Esophagus (tissue), 2 donors: ENCODE results near the gene TUSC1. TPM values are rescaled to one million over a fixed set of nuclear protein-coding genes. Genes with fewer than 3 reads are reported as not detected.

Source experiments
- H3K27ac ChIP-seq, 2 donors: one replicate each; pipeline ENCODE4 v1.5.1; 2013; ENCODE audit warnings: low read depth in 2 of 2, mild to moderate bottlenecking in 2 of 2, inconsistent platforms in 1 of 2, low read length in 1 of 2, moderate library complexity in 1 of 2
- H3K27me3 ChIP-seq, 2 donors: one replicate each; pipeline ENCODE4 v1.6.1; 2013; ENCODE audit warnings: low read length in 2 of 2, control low read depth in 1 of 2, mild to moderate bottlenecking in 1 of 2; ENCODE audit not compliant: insufficient read depth in 2 of 2, control insufficient read depth in 1 of 2
- H3K36me3 ChIP-seq, 2 donors: one replicate each; pipeline ENCODE4 v1.6.1; 2013; ENCODE audit warnings: low read length in 1 of 2; ENCODE audit not compliant: control insufficient read depth in 2 of 2, insufficient read depth in 2 of 2
- H3K4me1 ChIP-seq, 2 donors: one replicate each; pipeline ENCODE4 v1.6.1; 2013; ENCODE audit warnings: low read length in 1 of 2; ENCODE audit not compliant: control insufficient read depth in 2 of 2, insufficient read depth in 2 of 2
- H3K4me3 ChIP-seq, 2 donors: one replicate each; pipeline ENCODE4 v1.5.1; 2013; ENCODE audit warnings: low read length in 2 of 2, mild to moderate bottlenecking in 2 of 2, low read depth in 1 of 2, moderate library complexity in 1 of 2
- H3K9me3 ChIP-seq, 2 donors: one replicate each; pipeline ENCODE4 v1.6.1; 2013; ENCODE audit warnings: mild to moderate bottlenecking in 2 of 2, low read depth in 1 of 2, low read length in 1 of 2, moderate library complexity in 1 of 2; ENCODE audit not compliant: control insufficient read depth in 2 of 2, insufficient read depth in 1 of 2
- WGBS, 2 donors: extraction: QIAGEN DNeasy Blood & Tissue Kit; methylation state at CpG; one replicate each; pipeline ENCODE4 v1.1.7; 2013; 5-methylcytosine and 5-hydroxymethylcytosine counted together
- polyA plus RNA-seq, 2 donors: library from polyadenylated mRNA; stranded (reverse); fragments of 200-250 nt; gene quantifications; one replicate each; pipeline ENCODE4 v1.2.3, GENCODE V29; 2013
- donor health status: healthy with polysubstance abuse.
- donor health status: Bipolar disorder and iron deficiency.

The TUSC1 gene
- polyA plus RNA-seq, 2 donors, result 2.6 to 9.5 TPM

- Histone ChIP-seq H3K27ac (no peak overlapping the region), H3K27me3 (no peaks in the 10 kb centered on the region), H3K36me3 (no peaks in the 10 kb centered on the region), H3K4me3 (no peak overlapping the region), H3K4me1 (no peaks in the 10 kb centered on the region), H3K9me3 (no peaks in the 10 kb centered on the region)
- 78 to 83% methylated on average over 2 of the region's 2 CpGs for whole genome bisulfite sequencing, 2 donors
These were observed 42.2 kb downstream of the TUSC1 start for GRCh38 chr9:25636026-25636425.

GRCh38 chr9:25629231-25629630, 49.0 kb downstream of the TUSC1 start:
- no peaks in the 10 kb centered on the region for H3K36me3 ChIP-seq
- no peaks in the 10 kb centered on the region for H3K9me3 ChIP-seq
- no peaks in the 10 kb centered on the region for H3K4me1 ChIP-seq
- no peak overlapping the region for H3K27ac ChIP-seq
- WGBS, 2 donors, result 74 to 76% methylated on average over 3 of the region's 3 CpGs
- no peaks in the 10 kb centered on the region for H3K27me3 ChIP-seq
- H3K4me3 ChIP-seq, result no peak overlapping the region
